ENCODE measurements around the gene SPRR4. TPM values are rescaled to one million over a fixed set of nuclear protein-coding genes. Genes with fewer than 3 reads are reported as not detected.

Gene SPRR4
- total RNA-seq, 1 experiment from 2014 or later, result not detected

DNA sequence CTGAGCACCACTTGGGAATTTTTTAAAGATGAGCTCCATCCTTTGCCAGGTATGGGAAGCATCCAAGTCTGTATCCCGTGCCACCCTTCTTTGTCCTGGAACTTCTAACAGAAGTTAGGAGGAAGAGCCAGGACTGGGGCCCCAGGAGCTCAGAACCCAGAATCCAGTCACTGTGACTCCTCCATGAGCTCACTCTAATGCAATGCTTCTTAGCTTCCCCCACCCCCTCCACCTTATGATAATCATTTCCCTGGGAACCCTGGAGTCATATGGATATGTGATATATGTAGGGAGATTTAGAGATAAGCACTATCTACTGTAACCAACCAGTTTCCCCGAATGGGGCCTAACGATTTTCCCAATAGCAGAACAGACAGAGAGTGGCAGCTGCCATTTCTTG is 24.2 kb upstream of the SPRR4 start:
- Histone ChIP-seq H3K4me3 (ENCODE audit: low read depth, low read length, poor library complexity, severe bottlenecking) (no peak overlapping the region), H3K4me1 (ENCODE audit: insufficient read depth, low read length, poor library complexity, severe bottlenecking) (no peaks in the 10 kb centered on the region), H3K27ac (ENCODE audit: low read depth, low read length, poor library complexity, severe bottlenecking) (no peak overlapping the region), H3K27me3 (replicated peaks; ENCODE audit: insufficient read depth, low read depth, low read length, poor library complexity) (peaks cover 17% of the 10 kb centered on the region), H3K36me3 (ENCODE audit: insufficient read depth, low read length, poor library complexity, severe bottlenecking) (no peaks in the 10 kb centered on the region), H3K9me3 (ENCODE audit: low read depth, low read length, poor library complexity, severe bottlenecking) (no peaks in the 10 kb centered on the region)
- DNase-seq (ENCODE audit: low spot score), result no peak
- TF ChIP-seq, protein P1, sequence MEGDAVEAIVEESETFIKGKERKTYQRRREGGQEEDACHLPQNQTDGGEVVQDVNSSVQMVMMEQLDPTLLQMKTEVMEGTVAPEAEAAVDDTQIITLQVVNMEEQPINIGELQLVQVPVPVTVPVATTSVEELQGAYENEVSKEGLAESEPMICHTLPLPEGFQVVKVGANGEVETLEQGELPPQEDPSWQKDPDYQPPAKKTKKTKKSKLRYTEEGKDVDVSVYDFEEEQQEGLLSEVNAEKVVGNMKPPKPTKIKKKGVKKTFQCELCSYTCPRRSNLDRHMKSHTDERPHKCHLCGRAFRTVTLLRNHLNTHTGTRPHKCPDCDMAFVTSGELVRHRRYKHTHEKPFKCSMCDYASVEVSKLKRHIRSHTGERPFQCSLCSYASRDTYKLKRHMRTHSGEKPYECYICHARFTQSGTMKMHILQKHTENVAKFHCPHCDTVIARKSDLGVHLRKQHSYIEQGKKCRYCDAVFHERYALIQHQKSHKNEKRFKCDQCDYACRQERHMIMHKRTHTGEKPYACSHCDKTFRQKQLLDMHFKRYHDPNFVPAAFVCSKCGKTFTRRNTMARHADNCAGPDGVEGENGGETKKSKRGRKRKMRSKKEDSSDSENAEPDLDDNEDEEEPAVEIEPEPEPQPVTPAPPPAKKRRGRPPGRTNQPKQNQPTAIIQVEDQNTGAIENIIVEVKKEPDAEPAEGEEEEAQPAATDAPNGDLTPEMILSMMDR (conservative IDR thresholded peaks at IDR 0.05; ENCODE audit: low read depth, low read length), result no peak
- no peak for TF ChIP-seq EZH2 (IDR thresholded peaks at IDR 0.05; ENCODE audit: borderline replicate concordance, low read depth, low read length, poor library complexity, severe bottlenecking)
- no TSS peak for BruUV-seq (replicated peaks)
- CTCF ChIA-PET, result no interaction called here
- POLR2A ChIA-PET (ENCODE audit: low non-redundant PET), result no interaction called here
- intact Hi-C loops (cut with micrococcal nuclease; ENCODE audit: unreplicated experiment), result no loop called here

DNA sequence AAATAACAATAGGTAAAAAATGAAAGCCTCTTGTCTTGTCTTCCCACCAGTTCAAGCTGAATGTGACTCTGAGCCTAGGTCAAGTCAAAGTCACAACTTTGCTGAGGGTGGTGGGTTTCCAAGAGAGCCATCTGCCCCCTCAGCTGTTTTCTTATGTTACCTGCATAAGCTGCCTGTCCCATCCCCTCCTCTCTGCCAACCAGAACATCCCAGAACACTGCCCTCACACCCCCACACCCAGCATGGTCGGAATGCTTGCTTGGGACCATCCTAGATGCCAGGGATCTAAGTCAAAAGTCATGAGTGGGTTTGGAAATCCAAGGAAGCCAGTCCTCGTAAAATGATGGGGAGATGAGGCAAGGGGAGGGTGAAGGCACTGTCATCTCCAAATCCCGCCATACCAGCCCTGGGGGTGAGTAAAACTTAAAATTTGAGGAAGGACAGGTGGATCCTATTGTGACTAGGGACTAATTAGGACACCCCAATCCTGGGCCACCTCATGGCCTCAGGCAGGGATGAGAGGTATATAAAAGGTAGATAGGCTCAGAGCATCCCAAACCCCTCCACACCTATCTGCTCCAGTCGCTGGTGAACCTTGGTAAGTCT is 23.7 kb upstream of the SPRR4 start, which contains the start of gene SPRR5:
Gene SPRR5, plus strand, starts transcription at position 556 of the 606 bp plus-strand sequence. CDS start 1,349 bp downstream, outside the sequence.
- DNase-seq (ENCODE audit: low spot score), result no peak
- Histone ChIP-seq H3K27me3 (replicated peaks; ENCODE audit: insufficient read depth, low read depth, low read length, poor library complexity) (peaks cover 22% of the 10 kb centered on the region), H3K9me3 (ENCODE audit: low read depth, low read length, poor library complexity, severe bottlenecking) (no peaks in the 10 kb centered on the region), H3K36me3 (ENCODE audit: insufficient read depth, low read length, poor library complexity, severe bottlenecking) (no peaks in the 10 kb centered on the region), H3K4me1 (ENCODE audit: insufficient read depth, low read length, poor library complexity, severe bottlenecking) (no peaks in the 10 kb centered on the region), H3K4me3 (ENCODE audit: low read depth, low read length, poor library complexity, severe bottlenecking) (no peak within 1 kb of the TSS), H3K27ac (ENCODE audit: low read depth, low read length, poor library complexity, severe bottlenecking) (no peak within 1 kb of the TSS)
- ChIA-PET POLR2A (ENCODE audit: low non-redundant PET) (no interaction called here), CTCF (no interaction called here)
- intact Hi-C loops (cut with micrococcal nuclease; ENCODE audit: unreplicated experiment), result no loop called here
- BruUV-seq (replicated peaks), result no TSS peak
- TF ChIP-seq EZH2 (IDR thresholded peaks at IDR 0.05; ENCODE audit: borderline replicate concordance, low read depth, low read length, poor library complexity, severe bottlenecking), result no peak
- TF ChIP-seq, protein P1 (conservative IDR thresholded peaks at IDR 0.05; ENCODE audit: low read depth, low read length), result no peak

DNA sequence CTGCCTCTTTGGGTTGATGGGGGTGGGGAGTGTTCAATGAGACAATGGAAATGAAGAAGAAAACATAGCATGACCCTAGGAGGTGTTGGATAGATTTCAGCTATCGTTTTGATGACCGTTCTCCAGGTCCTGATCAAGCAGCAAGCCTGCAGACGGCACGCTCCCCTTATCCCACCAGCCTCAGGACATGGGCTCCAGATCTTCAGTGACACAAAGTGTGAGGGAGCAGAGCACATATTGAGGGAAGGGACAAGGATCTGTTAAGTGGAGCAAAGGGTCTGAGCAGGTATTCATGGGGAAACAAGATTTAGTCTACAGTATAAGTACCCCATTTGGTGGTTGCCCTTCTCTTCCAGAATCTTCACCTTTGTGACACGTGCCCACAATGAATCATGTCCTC is 18.7 kb upstream of the SPRR4 start:
- TF ChIP-seq, protein P1 (conservative IDR thresholded peaks at IDR 0.05; ENCODE audit: low read depth, low read length), result no peak
- Histone ChIP-seq H3K27ac (ENCODE audit: low read depth, low read length, poor library complexity, severe bottlenecking) (no peak overlapping the region), H3K4me3 (ENCODE audit: low read depth, low read length, poor library complexity, severe bottlenecking) (no peak overlapping the region), H3K4me1 (ENCODE audit: insufficient read depth, low read length, poor library complexity, severe bottlenecking) (no peaks in the 10 kb centered on the region), H3K27me3 (replicated peaks; ENCODE audit: insufficient read depth, low read depth, low read length, poor library complexity) (peaks cover 22% of the 10 kb centered on the region), H3K36me3 (ENCODE audit: insufficient read depth, low read length, poor library complexity, severe bottlenecking) (no peaks in the 10 kb centered on the region), H3K9me3 (ENCODE audit: low read depth, low read length, poor library complexity, severe bottlenecking) (no peaks in the 10 kb centered on the region)
- intact Hi-C loops (cut with micrococcal nuclease; ENCODE audit: unreplicated experiment), result no loop called here
- no peak for DNase-seq (ENCODE audit: low spot score)
- ChIA-PET POLR2A (ENCODE audit: low non-redundant PET) (no interaction called here), CTCF (no interaction called here)
- BruUV-seq (replicated peaks), result no TSS peak

All from A673 (cell line).